Adrenal gland (tissue), 12 donors: ENCODE measurements around the gene ANTXRL. TPM values are rescaled to one million over a fixed set of nuclear protein-coding genes. Genes with fewer than 3 reads are reported as not detected.
"Not testable (repeated sequence)": the region's sequence is repeated elsewhere in the genome, so short reads cannot be mapped to it uniquely, and the experiment has no call there.

Experiments
- DNase-seq, 7 donors: peaks; one replicate each; pipeline ENCODE4 v3.0.0-alpha.2; 2019 to 2020
- H3K27ac ChIP-seq, 5 donors: fragments of 200-600 bp; sonication (generic) in 4 of 5; 1 replicate in 3 of 5; 2 replicates in 2 of 5; pipeline versions ENCODE4 v1.5.1 to v1.8.0; 2016 to 2020; ENCODE audit warnings: mild to moderate bottlenecking in 1 of 5
- H3K27me3 ChIP-seq: fragments of 200-600 bp; 2 replicates; pipeline ENCODE4 v1.8.0; 2021
- H3K36me3 ChIP-seq, 2 donors: fragments of 200-600 bp; replicated peaks in 1 of 2; 1 replicate in 1 of 2; 2 replicates in 1 of 2; pipeline versions ENCODE4 v1.5.1 to v1.8.0; 2018 to 2022
- H3K4me1 ChIP-seq, 2 donors: fragments of 200-600 bp; replicated peaks in 1 of 2; 1 replicate in 1 of 2; 2 replicates in 1 of 2; pipeline versions ENCODE4 v1.5.1 to v1.8.0; 2018 to 2021
- H3K4me3 ChIP-seq, 4 donors: fragments of 200-600 bp; sonication (generic) in 3 of 4; one replicate each; pipeline ENCODE4 v1.5.1; 2016 to 2018
- H3K9me3 ChIP-seq, 3 donors: fragments of 200-600 bp; sonication (generic) in 1 of 3; replicated peaks in 1 of 3; 1 replicate in 2 of 3; 2 replicates in 1 of 3; pipeline versions ENCODE4 v1.5.1 to v1.8.0; 2016 to 2021
- POLR2A ChIP-seq, 2 donors: fragments of 450-650 bp; IDR thresholded peaks; one replicate each; pipeline ENCODE4 v1.6.1; 2017; ENCODE audit warnings: antibody characterized with exemption in 2 of 2, mild to moderate bottlenecking in 2 of 2, moderate library complexity in 1 of 2
- WGBS, 4 donors: extraction: QIAGEN DNeasy Blood & Tissue Kit in 2 of 4; methylation state at CpG; one replicate each; pipeline versions ENCODE4 v1.1.5 to v1.1.7; 2013 to 2017; 5-methylcytosine and 5-hydroxymethylcytosine counted together
- intact Hi-C, 2 donors: fragments of 100-400 bp; cut with DNase I; formaldehyde crosslinking; loops; one replicate each; pipeline versions ENCODE4 v1.14.1 to v1.15.0; 2022 to 2023
- polyA plus RNA-seq, 3 donors: library from polyadenylated mRNA; stranded (reverse); fragments of 200-250 nt in 2 of 3; fragments of 350-450 nt in 1 of 3; fragmentation: Illumina TruSeq in 1 of 3; extraction: RNeasy Lipid Tissue Mini Kit (QIAGEN cat#74804) in 1 of 3; gene quantifications; one replicate each; pipeline ENCODE4 v1.2.3, GENCODE V29; 2013 to 2014
- total RNA-seq, 9 donors: library from RNA; depleted of rRNA in 4 of 9; stranded (reverse); fragments of >200 nt in 4 of 9; fragments of 120-200 nt in 1 of 9; fragmentation: NEBNext Ultra II Directional in 1 of 9; extraction: Animal tissue kit (Norgen Biotek cat#: 25700) in 1 of 9; gene quantifications; one replicate each; pipeline versions ENCODE4 v1.1.0 to v1.2.4, GENCODE V29; 2013 to 2023
- TF ChIP-seq, protein P1 (sequence below), 6 experiments: fragments of 450-650 bp in 4 of 6; fragments of 200-600 bp in 2 of 6; sonication (generic) in 1 of 6; IDR thresholded peaks; 1 replicate in 5 of 6; 2 replicates in 1 of 6; pipeline versions ENCODE4 v1.5.1 to v1.8.0; 2016 to 2021; ENCODE audit warnings: antibody characterized with exemption in 6 of 6, mild to moderate bottlenecking in 2 of 6, moderate library complexity in 1 of 6
- donor health status: healthy with polysubstance abuse.
- donor health status: Bipolar disorder and iron deficiency.
- donor health status: DM: yes; HTN: yes; CAD: no.
- donor health status: DM: no; HTN: no; CAD: no.
- donor health status: DM: no; HTN: no; CAD: no.
- donor health status: DM: yes; HTN: yes; CAD: no.

Gene ANTXRL
- total and polyA plus RNA-seq, 12 donors: 0.11 to 1.3 (median 0.43) TPM; not detected in 6

- Histone ChIP-seq H3K36me3 (no peaks in the 10 kb centered on the region), H3K4me1 (no peaks in the 10 kb centered on the region), H3K4me3 (no peak overlapping the region), H3K27ac (no peak overlapping the region), H3K27me3 (no peaks in the 10 kb centered on the region), H3K9me3 (no peaks in the 10 kb centered on the region)
- 81 to 89% (median 84%) methylated on average over 8 to 21 of the region's 21 CpGs; no CpG with 5 or more reads in 1 of the 4 donors for WGBS, 4 donors
- DNase-seq: peak in 1 of 7 donors; percentile 40
- TF ChIP-seq, protein P1, sequence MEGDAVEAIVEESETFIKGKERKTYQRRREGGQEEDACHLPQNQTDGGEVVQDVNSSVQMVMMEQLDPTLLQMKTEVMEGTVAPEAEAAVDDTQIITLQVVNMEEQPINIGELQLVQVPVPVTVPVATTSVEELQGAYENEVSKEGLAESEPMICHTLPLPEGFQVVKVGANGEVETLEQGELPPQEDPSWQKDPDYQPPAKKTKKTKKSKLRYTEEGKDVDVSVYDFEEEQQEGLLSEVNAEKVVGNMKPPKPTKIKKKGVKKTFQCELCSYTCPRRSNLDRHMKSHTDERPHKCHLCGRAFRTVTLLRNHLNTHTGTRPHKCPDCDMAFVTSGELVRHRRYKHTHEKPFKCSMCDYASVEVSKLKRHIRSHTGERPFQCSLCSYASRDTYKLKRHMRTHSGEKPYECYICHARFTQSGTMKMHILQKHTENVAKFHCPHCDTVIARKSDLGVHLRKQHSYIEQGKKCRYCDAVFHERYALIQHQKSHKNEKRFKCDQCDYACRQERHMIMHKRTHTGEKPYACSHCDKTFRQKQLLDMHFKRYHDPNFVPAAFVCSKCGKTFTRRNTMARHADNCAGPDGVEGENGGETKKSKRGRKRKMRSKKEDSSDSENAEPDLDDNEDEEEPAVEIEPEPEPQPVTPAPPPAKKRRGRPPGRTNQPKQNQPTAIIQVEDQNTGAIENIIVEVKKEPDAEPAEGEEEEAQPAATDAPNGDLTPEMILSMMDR (IDR thresholded peaks at IDR 0.05): no peak
- no peak for TF ChIP-seq POLR2A (IDR thresholded peaks at IDR 0.05)
- intact Hi-C loops: no loop called here
Observed at GRCh38 chr10:46266306-46266985, 20.4 kb upstream of the ANTXRL start.

DNA sequence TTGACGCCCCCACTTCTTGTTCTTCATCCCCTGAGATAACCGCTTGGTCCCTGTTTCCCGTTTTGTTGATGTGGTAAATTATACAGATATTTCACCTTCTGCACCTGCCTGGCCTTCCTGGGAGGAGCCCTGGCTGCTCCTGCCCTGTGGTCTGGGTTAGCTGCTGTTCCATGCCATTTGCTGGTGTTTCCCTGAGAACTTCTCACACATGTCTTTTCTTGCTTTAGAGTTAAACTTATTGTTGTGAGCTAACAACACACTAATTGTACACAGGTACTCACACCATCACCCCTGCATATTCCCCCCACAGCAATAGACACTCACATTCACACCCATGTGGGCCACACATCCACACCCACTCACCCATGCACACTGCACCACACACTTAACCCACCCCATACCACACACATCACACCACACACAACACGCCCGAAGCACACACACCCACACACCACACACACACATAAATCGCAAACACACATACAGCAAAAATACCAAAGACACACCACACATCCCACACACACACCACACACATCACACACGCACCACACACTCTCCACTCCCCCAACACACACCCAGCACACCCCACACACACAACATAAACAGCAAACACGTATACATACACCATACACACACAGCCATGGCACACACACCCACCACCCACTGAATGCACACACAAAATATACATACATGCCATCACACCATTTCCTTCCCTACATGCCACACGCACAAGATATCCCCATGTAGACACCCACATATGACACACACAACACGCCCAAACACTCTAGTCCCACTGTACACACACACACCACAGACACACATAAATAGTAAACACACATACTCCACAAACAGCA is 19.4 kb upstream of the ANTXRL start:
- intact Hi-C loops: no loop called here
- DNase-seq: no peak

GRCh38 chr10:46268076-46268881 is 18.5 kb upstream of the ANTXRL start:
- H3K27me3 ChIP-seq: no peaks in the 10 kb centered on the region
- H3K4me1 ChIP-seq: no peaks in the 10 kb centered on the region
- no peaks in the 10 kb centered on the region for H3K36me3 ChIP-seq
- H3K4me3 ChIP-seq: no peak overlapping the region
- intact Hi-C loops: no loop called here
- TF ChIP-seq, protein P1 (IDR thresholded peaks at IDR 0.05): no peak
- no peak for TF ChIP-seq POLR2A (IDR thresholded peaks at IDR 0.05)
- peak in 1 of 7 donors; percentile 49 for DNase-seq
- 63 to 85% (median 83%) methylated on average over 9 to 10 of the region's 10 CpGs for WGBS, 4 donors
- no peak overlapping the region for H3K27ac ChIP-seq
- no peaks in the 10 kb centered on the region for H3K9me3 ChIP-seq

More for the DNA sequence above, 19.4 kb upstream of the ANTXRL start:
- Histone ChIP-seq H3K36me3 (no peaks in the 10 kb centered on the region), H3K27ac (no peak overlapping the region), H3K4me3 (no peak overlapping the region), H3K27me3 (no peaks in the 10 kb centered on the region), H3K4me1 (no peaks in the 10 kb centered on the region), H3K9me3 (no peaks in the 10 kb centered on the region)
- 74 to 84% (median 77%) methylated on average over 10 of the region's 10 CpGs for WGBS, 4 donors
- no peak for TF ChIP-seq POLR2A (IDR thresholded peaks at IDR 0.05)
- TF ChIP-seq, protein P1 (IDR thresholded peaks at IDR 0.05): no peak

- H3K36me3 ChIP-seq, DNase-seq, H3K9me3 ChIP-seq, H3K27me3 ChIP-seq, intact Hi-C loops, H3K4me1 ChIP-seq, H3K27ac ChIP-seq, H3K4me3 ChIP-seq: not testable (repeated sequence)
- WGBS, 4 donors: 77 to 93% (median 85%) methylated on average over 3 of the region's 3 CpGs
Observed at GRCh38 chr10:46269554-46270053, 17.2 kb upstream of the ANTXRL start.
